HepG2 (cell line): ENCODE measurements around the gene PELI2.

Source experiments
- ATF1 ChIP-seq: IDR thresholded peaks from 2 replicates; pipeline ENCODE4 v1.6.1; 2016; ENCODE audit warnings: mild to moderate bottlenecking, control low read depth
- NFE2L1 ChIP-seq: sonication (generic); formaldehyde crosslinking; IDR thresholded peaks from 2 replicates; pipeline ENCODE4 v1.4.0; 2020; ENCODE audit warnings: missing genetic modification reagents, mild to moderate bottlenecking, borderline replicate concordance
- POLR2A ChIP-seq, 2 experiments: IDR thresholded peaks; 2 replicates each; pipeline ENCODE4 v1.6.1; 2011; ENCODE audit warnings: low read depth in 2 of 2, low read length in 2 of 2, mild to moderate bottlenecking in 1 of 2, moderate library complexity in 1 of 2; ENCODE audit not compliant: insufficient read depth in 1 of 2
- TCF7 ChIP-seq: sonication (generic); IDR thresholded peaks from 2 replicates; pipeline ENCODE4 v1.6.1; 2016; ENCODE audit warnings: antibody characterized with exemption, low read depth
- TCF7L2 ChIP-seq: IDR thresholded peaks from 2 replicates; pipeline ENCODE4 v1.6.1; 2011; ENCODE audit warnings: mild to moderate bottlenecking, low read depth, low read length, moderate library complexity
- ZNF737 ChIP-seq: sonication (generic); formaldehyde crosslinking; IDR thresholded peaks from 2 replicates; pipeline ENCODE4 v1.5.0; 2020; ENCODE audit warnings: missing genetic modification reagents, mild to moderate bottlenecking, borderline replicate concordance
- TF ChIP-seq, protein P1 (sequence below): IDR thresholded peaks from 2 replicates; pipeline ENCODE4 v1.6.1; 2016; ENCODE audit warnings: low read depth, missing genetic modification reagents, missing compliant biosample characterization
- TF ChIP-seq, protein P2 (sequence below): sonication (generic); formaldehyde crosslinking; IDR thresholded peaks from 2 replicates; pipeline ENCODE4 v1.4.0; 2020; ENCODE audit warnings: missing genetic modification reagents
- TF ChIP-seq, protein P3 (sequence below): sonication (generic); formaldehyde crosslinking; IDR thresholded peaks from 2 replicates; pipeline ENCODE4 v1.4.0; 2020; ENCODE audit warnings: missing genetic modification reagents

DNA sequence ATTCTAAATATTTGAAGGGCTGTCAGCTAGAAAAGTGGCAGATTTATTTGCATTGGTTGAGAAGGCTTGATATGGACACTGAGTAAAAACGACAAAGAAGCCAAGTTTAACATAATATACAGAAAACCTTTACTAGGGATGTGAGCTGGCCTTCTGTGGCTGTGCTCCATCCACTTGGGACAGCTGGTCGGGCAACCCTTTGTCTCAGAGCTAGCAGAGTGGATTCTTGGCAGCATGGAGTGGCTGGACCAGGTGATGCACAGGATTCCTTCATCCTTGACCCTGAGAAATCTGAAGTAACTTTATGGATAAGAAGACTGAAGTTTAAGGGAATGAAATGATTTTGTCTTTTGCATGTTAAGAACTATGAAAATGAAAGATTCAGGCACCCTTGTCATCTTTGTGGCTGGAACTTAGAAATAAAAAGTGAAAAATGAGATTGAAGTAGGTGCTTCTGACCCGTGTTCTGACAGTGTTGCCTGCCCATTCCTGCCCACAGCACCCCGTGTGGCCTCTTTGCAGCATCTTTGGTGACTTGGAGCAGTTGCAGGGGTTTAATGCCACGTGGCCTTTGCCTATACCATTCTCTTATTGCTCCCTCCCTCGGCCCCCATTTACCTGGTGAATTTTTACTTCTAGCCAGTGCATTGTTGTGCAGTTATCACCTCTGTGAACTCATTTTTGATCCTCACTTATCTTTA is 32.6 kb downstream of the PELI2 start:
- TF ChIP-seq TCF7L2 (no peak), POLR2A (IDR thresholded peaks at IDR 0.05; ENCODE audit: insufficient read depth in 1 of 2, low read depth in 2 of 2, low read length in 2 of 2) (no peak), TCF7 (no peak), NFE2L1 (CRISPR knock-in tag) (no peak), ATF1 (CRISPR knock-in tag) (no peak), ZNF737 (CRISPR knock-in tag) (no peak)
- TF ChIP-seq, protein P1, sequence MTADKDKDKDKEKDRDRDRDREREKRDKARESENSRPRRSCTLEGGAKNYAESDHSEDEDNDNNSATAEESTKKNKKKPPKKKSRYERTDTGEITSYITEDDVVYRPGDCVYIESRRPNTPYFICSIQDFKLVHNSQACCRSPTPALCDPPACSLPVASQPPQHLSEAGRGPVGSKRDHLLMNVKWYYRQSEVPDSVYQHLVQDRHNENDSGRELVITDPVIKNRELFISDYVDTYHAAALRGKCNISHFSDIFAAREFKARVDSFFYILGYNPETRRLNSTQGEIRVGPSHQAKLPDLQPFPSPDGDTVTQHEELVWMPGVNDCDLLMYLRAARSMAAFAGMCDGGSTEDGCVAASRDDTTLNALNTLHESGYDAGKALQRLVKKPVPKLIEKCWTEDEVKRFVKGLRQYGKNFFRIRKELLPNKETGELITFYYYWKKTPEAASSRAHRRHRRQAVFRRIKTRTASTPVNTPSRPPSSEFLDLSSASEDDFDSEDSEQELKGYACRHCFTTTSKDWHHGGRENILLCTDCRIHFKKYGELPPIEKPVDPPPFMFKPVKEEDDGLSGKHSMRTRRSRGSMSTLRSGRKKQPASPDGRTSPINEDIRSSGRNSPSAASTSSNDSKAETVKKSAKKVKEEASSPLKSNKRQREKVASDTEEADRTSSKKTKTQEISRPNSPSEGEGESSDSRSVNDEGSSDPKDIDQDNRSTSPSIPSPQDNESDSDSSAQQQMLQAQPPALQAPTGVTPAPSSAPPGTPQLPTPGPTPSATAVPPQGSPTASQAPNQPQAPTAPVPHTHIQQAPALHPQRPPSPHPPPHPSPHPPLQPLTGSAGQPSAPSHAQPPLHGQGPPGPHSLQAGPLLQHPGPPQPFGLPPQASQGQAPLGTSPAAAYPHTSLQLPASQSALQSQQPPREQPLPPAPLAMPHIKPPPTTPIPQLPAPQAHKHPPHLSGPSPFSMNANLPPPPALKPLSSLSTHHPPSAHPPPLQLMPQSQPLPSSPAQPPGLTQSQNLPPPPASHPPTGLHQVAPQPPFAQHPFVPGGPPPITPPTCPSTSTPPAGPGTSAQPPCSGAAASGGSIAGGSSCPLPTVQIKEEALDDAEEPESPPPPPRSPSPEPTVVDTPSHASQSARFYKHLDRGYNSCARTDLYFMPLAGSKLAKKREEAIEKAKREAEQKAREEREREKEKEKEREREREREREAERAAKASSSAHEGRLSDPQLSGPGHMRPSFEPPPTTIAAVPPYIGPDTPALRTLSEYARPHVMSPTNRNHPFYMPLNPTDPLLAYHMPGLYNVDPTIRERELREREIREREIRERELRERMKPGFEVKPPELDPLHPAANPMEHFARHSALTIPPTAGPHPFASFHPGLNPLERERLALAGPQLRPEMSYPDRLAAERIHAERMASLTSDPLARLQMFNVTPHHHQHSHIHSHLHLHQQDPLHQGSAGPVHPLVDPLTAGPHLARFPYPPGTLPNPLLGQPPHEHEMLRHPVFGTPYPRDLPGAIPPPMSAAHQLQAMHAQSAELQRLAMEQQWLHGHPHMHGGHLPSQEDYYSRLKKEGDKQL = no peak
- TF ChIP-seq, protein P2, sequence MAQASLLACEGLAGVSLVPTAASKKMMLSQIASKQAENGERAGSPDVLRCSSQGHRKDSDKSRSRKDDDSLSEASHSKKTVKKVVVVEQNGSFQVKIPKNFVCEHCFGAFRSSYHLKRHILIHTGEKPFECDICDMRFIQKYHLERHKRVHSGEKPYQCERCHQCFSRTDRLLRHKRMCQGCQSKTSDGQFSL (CRISPR knock-in tag) = no peak
- TF ChIP-seq, protein P3, sequence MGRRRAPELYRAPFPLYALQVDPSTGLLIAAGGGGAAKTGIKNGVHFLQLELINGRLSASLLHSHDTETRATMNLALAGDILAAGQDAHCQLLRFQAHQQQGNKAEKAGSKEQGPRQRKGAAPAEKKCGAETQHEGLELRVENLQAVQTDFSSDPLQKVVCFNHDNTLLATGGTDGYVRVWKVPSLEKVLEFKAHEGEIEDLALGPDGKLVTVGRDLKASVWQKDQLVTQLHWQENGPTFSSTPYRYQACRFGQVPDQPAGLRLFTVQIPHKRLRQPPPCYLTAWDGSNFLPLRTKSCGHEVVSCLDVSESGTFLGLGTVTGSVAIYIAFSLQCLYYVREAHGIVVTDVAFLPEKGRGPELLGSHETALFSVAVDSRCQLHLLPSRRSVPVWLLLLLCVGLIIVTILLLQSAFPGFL (CRISPR knock-in tag) = no peak
